Panc1 (cell line): Measurements from ENCODE around the gene SLC25A6. TPM values are rescaled to one million over a fixed set of nuclear protein-coding genes. Genes with fewer than 3 reads are reported as not detected.

Experiments
- ATAC-seq: fragments of 200-7000 bp; cut with Tn5 transposase; 2 replicates; pipeline ENCODE4 v1.9.1; 2020; ENCODE audit warnings: mild to moderate bottlenecking, moderate library complexity
- BruUV-seq: library from RNA; stranded (reverse); fragments of 400-500 nt; replicated peaks from 2 replicates; lab custom pipeline; 2021; lab: Mats Ljungman, UMichigan
- CTCF ChIA-PET: fragments of 300-600 bp; sonication (Branson Sonifier 250); formaldehyde crosslinking; loops from one replicate; lab custom pipeline; 2022; ENCODE audit warnings: antibody characterized with exemption; lab: Charles Lee
- POLR2A ChIA-PET: fragments of 300-600 bp; sonication (Branson Sonifier 250); formaldehyde crosslinking; loops from one replicate; lab custom pipeline; 2022; ENCODE audit warnings: antibody characterized with exemption; lab: Charles Lee
- DNase-seq: peaks from one replicate; pipeline ENCODE4 v3.0.0-alpha.2; 2010; ENCODE audit warnings: low read depth, low spot score
- H3K27ac ChIP-seq: 2 replicates; pipeline ENCODE4 v1.5.1; 2011; ENCODE audit warnings: mild to moderate bottlenecking, low read length, inconsistent platforms
- H3K27me3 ChIP-seq: fragments of 200-500 bp; sonication (Bioruptor generic); 2 replicates; pipeline ENCODE4 v1.6.0; 2014; ENCODE audit warnings: low read length, inconsistent platforms; ENCODE audit not compliant: control insufficient read depth, insufficient read depth
- H3K36me3 ChIP-seq: fragments of 200-500 bp; sonication (Bioruptor generic); 2 replicates; pipeline ENCODE4 v1.5.1; 2014; ENCODE audit warnings: inconsistent platforms, mild to moderate bottlenecking, low read length, moderate library complexity; ENCODE audit not compliant: control insufficient read depth, insufficient read depth
- H3K4me1 ChIP-seq: 2 replicates; pipeline ENCODE4 v1.5.1; 2011; ENCODE audit warnings: inconsistent platforms, mild to moderate bottlenecking, low read length, moderate library complexity; ENCODE audit not compliant: control insufficient read depth, insufficient read depth
- H3K4me3 ChIP-seq, 2 experiments: 2 replicates each; pipeline ENCODE4 v1.5.1; 2011 to 2012; ENCODE audit warnings: low read depth in 2 of 2, low read length in 2 of 2, mild to moderate bottlenecking in 2 of 2, inconsistent platforms in 1 of 2, moderate library complexity in 1 of 2
- H3K9me3 ChIP-seq: fragments of 200-500 bp; sonication (Bioruptor generic); 2 replicates; pipeline ENCODE4 v1.5.1; 2014; ENCODE audit warnings: low read depth, mild to moderate bottlenecking, inconsistent platforms, low read length, moderate library complexity; ENCODE audit not compliant: control insufficient read depth, insufficient read depth
- POLR2AphosphoS5 ChIP-seq: IDR thresholded peaks from 2 replicates; pipeline ENCODE4 v1.6.1; 2012; ENCODE audit warnings: mild to moderate bottlenecking, low read depth, low read length, moderate library complexity
- SIN3A ChIP-seq: IDR thresholded peaks from 2 replicates; pipeline ENCODE4 v1.6.1; 2012; ENCODE audit warnings: low read depth, mild to moderate bottlenecking, low read length, moderate library complexity, borderline replicate concordance; ENCODE audit not compliant: insufficient read depth
- TCF7L2 ChIP-seq: IDR thresholded peaks from 2 replicates; pipeline ENCODE4 v1.6.1; 2011; ENCODE audit warnings: mild to moderate bottlenecking, low read depth, low read length, inconsistent platforms
- in situ Hi-C: cut with HindIII; loops from 2 replicates; pipeline ENCODE4 v1.10.0; 2016; ENCODE audit warnings: low sequenced_read_pairs, low pct_unique_long_range_greater_than_20kb
- intact Hi-C: fragments of 100-400 bp; cut with micrococcal nuclease; formaldehyde crosslinking; loops from one replicate; pipeline ENCODE4 v1.10.0; 2022; ENCODE audit not compliant: unreplicated experiment
- total RNA-seq: library from RNA; stranded (reverse); gene quantifications from one replicate; pipeline ENCODE4 v1.2.1, GENCODE V29; 2021; ENCODE audit not compliant: unreplicated experiment
- TF ChIP-seq, protein P1 (sequence below): fragments of 450-650 bp; IDR thresholded peaks from 2 replicates; pipeline ENCODE4 v1.5.1; 2017; ENCODE audit warnings: mild to moderate bottlenecking
- TF ChIP-seq, protein P2 (sequence below), 2 experiments: IDR thresholded peaks; 2 replicates each; pipeline ENCODE4 v1.6.1; 2011 to 2012; ENCODE audit warnings: low read depth in 2 of 2, control low read depth in 1 of 2, low read length in 1 of 2, mild to moderate bottlenecking in 1 of 2, moderate library complexity in 1 of 2; ENCODE audit not compliant: insufficient read depth in 1 of 2

The SLC25A6 gene
- total RNA-seq, 1 experiment from 2014 or later, result 125 TPM

DNA sequence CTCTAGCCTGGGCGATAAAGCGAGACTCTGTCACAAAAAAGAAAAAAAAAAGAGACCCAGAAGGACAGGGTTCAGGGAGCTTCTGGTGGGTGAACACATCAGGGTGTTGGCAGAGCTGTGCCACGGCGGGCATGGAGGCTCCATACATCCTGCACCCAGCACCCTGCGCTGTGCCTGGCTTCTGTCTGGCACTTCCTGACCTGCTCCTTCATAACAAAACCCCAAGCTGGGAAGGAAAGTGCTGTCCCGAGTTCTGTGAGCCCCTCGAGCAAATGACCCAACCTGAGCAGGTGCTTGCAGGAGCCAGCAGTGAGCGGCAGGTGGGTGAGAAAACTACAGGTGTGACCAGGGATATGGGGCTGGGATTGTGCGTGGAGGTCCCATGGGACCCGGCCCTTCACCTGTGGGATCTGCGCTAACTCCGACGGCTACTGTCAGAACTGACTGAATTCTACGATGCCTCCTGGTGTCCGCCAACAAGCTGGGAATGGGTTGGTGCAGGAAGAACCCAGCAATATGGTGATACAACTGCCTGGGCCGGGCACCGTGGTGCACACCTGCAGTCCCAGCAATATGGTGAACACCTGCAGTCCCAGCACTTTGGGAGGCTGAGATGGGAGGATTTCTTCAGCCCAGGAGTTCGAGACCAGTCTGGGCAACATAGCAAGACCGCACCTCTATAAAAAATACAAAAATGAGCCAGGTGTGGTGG is 41.9 kb upstream of the SLC25A6 start:
- no peaks in the 10 kb centered on the region for H3K4me1 ChIP-seq
- intact Hi-C loops, result no loop called here
- POLR2A ChIA-PET, result no interaction called here
- in situ Hi-C loops, result no loop called here
- no TSS peak for BruUV-seq
- no peaks in the 10 kb centered on the region for H3K27me3 ChIP-seq
- CTCF ChIA-PET, result no interaction called here
- H3K36me3 ChIP-seq, result no peaks in the 10 kb centered on the region; the same call in 1 of the 2 replicates
- TF ChIP-seq, protein P1, sequence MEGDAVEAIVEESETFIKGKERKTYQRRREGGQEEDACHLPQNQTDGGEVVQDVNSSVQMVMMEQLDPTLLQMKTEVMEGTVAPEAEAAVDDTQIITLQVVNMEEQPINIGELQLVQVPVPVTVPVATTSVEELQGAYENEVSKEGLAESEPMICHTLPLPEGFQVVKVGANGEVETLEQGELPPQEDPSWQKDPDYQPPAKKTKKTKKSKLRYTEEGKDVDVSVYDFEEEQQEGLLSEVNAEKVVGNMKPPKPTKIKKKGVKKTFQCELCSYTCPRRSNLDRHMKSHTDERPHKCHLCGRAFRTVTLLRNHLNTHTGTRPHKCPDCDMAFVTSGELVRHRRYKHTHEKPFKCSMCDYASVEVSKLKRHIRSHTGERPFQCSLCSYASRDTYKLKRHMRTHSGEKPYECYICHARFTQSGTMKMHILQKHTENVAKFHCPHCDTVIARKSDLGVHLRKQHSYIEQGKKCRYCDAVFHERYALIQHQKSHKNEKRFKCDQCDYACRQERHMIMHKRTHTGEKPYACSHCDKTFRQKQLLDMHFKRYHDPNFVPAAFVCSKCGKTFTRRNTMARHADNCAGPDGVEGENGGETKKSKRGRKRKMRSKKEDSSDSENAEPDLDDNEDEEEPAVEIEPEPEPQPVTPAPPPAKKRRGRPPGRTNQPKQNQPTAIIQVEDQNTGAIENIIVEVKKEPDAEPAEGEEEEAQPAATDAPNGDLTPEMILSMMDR, result no peak
- TF ChIP-seq TCF7L2, result no peak
- no peak for TF ChIP-seq SIN3A
- no peak for TF ChIP-seq POLR2AphosphoS5
- TF ChIP-seq, protein P2, sequence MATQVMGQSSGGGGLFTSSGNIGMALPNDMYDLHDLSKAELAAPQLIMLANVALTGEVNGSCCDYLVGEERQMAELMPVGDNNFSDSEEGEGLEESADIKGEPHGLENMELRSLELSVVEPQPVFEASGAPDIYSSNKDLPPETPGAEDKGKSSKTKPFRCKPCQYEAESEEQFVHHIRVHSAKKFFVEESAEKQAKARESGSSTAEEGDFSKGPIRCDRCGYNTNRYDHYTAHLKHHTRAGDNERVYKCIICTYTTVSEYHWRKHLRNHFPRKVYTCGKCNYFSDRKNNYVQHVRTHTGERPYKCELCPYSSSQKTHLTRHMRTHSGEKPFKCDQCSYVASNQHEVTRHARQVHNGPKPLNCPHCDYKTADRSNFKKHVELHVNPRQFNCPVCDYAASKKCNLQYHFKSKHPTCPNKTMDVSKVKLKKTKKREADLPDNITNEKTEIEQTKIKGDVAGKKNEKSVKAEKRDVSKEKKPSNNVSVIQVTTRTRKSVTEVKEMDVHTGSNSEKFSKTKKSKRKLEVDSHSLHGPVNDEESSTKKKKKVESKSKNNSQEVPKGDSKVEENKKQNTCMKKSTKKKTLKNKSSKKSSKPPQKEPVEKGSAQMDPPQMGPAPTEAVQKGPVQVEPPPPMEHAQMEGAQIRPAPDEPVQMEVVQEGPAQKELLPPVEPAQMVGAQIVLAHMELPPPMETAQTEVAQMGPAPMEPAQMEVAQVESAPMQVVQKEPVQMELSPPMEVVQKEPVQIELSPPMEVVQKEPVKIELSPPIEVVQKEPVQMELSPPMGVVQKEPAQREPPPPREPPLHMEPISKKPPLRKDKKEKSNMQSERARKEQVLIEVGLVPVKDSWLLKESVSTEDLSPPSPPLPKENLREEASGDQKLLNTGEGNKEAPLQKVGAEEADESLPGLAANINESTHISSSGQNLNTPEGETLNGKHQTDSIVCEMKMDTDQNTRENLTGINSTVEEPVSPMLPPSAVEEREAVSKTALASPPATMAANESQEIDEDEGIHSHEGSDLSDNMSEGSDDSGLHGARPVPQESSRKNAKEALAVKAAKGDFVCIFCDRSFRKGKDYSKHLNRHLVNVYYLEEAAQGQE (IDR thresholded peaks at IDR 0.05; ENCODE audit: insufficient read depth in 1 of 2, low read depth in 2 of 2, low read length in 1 of 2), result no peak
- H3K27ac ChIP-seq, result no peak overlapping the region
- no peak overlapping the region for H3K4me3 ChIP-seq
- ATAC-seq, result no peak
- DNase-seq, result no peak
- H3K9me3 ChIP-seq, result no peaks in the 10 kb centered on the region

DNA sequence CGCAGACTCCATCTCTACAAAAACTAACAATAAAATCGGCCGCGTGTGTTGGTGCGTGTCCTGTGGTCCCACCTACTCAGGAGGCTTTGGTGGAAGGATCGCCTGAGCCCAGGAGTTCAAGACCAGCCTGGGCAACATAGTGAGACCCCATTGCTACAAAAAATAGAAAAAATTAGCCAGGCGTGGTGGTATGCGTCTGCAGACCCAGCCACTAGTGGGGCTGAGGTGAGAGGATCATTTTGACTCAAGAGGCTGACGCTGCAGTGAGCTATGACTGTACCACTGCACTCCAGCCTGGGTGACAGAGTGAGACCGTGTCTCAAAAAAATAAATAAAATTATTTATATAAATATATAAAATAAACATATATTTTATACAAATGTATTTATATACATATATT is 38.5 kb upstream of the SLC25A6 start:
- intact Hi-C loops, result no loop called here
- no peaks in the 10 kb centered on the region for H3K27me3 ChIP-seq
- ATAC-seq (no peak), DNase-seq (no peak)
- ChIA-PET POLR2A (no interaction called here), CTCF (no interaction called here)
- no peaks in the 10 kb centered on the region; the same call in 1 of the 2 replicates for H3K36me3 ChIP-seq
- no peaks in the 10 kb centered on the region for H3K4me1 ChIP-seq
- no peaks in the 10 kb centered on the region for H3K9me3 ChIP-seq
- in situ Hi-C loops, result no loop called here
- TF ChIP-seq, protein P1, result no peak
- TF ChIP-seq TCF7L2, result no peak
- TF ChIP-seq SIN3A, result no peak
- TF ChIP-seq, protein P2 (IDR thresholded peaks at IDR 0.05; ENCODE audit: insufficient read depth in 1 of 2, low read depth in 2 of 2, low read length in 1 of 2), result no peak
- no peak for TF ChIP-seq POLR2AphosphoS5
- no peak overlapping the region for H3K27ac ChIP-seq
- H3K4me3 ChIP-seq, result no peak overlapping the region
- no TSS peak for BruUV-seq
